GM10266 (cell line): ENCODE results near the gene NELFB.

Source experiments
- DNase-seq: peaks from one replicate; pipeline ENCODE4 v3.0.0; 2012; ENCODE audit errors: extremely low spot score
- TF ChIP-seq, protein P1 (sequence below): IDR thresholded peaks from 2 replicates; pipeline ENCODE4 v1.5.1; 2012; ENCODE audit warnings: mild to moderate bottlenecking, low read depth; ENCODE audit not compliant: control insufficient read depth, insufficient read depth; ENCODE audit errors: missing control alignments

Gene NELFB

DNA sequence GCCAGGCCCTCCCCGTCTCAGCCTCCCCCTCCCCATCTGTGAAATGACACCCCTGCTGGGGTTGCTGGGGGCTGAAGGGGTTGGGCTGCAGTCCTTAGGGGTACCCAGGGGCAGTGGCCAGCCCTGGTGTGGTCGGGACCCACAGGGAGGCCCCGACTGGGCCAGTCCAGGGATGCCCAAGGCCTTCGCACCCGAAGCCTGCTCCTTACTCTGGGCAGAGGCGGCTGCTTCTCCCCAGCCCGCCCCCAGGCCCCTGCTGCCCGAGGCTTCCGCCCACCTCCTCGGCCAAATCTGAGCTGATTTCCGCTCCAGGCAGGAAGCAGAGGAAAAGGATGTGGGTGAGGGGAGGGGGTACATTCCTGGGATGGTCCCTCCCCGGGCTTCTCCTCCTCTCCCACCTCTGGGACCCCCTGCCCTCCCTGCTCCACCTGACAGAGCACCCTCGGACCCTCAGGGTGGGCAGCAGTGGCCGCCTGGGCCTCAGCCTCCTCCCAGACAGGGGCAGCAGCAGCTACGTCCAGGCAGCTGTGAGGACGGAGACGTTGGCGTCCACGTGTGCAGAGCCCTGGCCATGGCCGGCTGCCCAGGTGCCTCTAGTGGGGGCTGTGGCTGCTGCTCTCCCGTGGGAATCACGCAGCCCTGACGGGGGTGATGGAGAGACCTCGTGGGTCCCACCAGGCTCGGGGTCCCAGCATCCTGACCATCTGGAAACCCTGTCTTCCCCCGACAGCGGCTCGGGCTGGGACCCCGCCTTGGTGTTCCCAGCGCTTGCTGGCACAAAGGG is 51.1 kb downstream of the NELFB start:
- DNase-seq = no peak
- TF ChIP-seq, protein P1, sequence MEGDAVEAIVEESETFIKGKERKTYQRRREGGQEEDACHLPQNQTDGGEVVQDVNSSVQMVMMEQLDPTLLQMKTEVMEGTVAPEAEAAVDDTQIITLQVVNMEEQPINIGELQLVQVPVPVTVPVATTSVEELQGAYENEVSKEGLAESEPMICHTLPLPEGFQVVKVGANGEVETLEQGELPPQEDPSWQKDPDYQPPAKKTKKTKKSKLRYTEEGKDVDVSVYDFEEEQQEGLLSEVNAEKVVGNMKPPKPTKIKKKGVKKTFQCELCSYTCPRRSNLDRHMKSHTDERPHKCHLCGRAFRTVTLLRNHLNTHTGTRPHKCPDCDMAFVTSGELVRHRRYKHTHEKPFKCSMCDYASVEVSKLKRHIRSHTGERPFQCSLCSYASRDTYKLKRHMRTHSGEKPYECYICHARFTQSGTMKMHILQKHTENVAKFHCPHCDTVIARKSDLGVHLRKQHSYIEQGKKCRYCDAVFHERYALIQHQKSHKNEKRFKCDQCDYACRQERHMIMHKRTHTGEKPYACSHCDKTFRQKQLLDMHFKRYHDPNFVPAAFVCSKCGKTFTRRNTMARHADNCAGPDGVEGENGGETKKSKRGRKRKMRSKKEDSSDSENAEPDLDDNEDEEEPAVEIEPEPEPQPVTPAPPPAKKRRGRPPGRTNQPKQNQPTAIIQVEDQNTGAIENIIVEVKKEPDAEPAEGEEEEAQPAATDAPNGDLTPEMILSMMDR = no peak

GRCh38 chr9:137306850-137307254 is 51.7 kb downstream of the NELFB start:
- no peak for DNase-seq
- TF ChIP-seq, protein P1 = no peak

GRCh38 chr9:137307255-137308056 is 52.3 kb downstream of the NELFB start:
- TF ChIP-seq, protein P1 = no peak
- no peak for DNase-seq

GRCh38 chr9:137308057-137308619 is 53.0 kb downstream of the NELFB start:
- no peak for DNase-seq
- TF ChIP-seq, protein P1 = no peak

GRCh38 chr9:137309368-137310188 is 54.5 kb downstream of the NELFB start:
- TF ChIP-seq, protein P1 = no peak

DNA sequence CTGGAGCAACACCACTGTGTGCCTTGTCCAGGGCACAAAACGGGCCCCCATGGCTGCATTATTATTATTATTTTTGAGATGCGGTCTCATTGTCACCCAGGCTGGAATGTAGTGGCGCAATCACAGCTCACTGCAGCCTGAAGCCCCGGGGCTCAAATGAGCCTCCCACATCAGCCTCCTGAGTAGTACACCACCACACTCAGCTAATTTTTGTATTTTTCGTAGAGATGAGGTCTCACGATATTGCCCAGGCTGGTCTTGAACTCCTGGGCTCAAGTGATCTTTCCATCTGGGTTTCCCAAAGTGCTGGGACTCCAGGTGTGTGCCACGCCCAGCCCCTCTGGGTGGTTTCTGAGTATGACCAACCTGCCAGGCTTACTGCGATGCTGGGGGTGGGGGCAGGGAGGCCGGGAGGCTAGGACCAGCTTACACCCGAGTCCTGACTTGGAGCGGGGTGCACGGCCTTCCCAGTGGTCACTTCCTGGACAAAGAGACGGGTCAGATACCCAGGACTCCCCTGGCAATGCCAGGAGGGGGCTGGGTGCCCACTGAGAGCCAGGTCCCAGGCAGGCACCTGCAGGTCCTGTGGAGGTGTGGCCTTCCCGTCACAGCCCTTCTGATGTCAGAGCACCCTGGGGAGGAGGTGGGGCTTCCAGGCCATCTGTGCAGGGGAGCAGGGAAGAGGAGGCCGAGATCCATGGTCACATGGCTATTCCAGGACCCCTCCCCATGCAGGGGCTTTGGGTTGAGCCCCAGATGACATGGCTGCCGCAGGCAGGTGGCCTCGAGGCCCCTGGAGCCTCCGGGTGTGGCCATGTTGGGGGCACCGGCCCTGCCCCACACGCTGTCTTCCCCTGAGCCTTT is 55.3 kb downstream of the NELFB start:
- TF ChIP-seq, protein P1 = no peak
- DNase-seq = no peak

More at GRCh38 chr9:137309368-137310188, 54.5 kb downstream of the NELFB start:
- no peak for DNase-seq
